C4-2B (cell line): ENCODE measurements around the gene CRACDL.

ENCODE experiments used
- CTCF ChIP-seq: fragments of 450-650 bp; conservative IDR thresholded peaks from 2 replicates; pipeline ENCODE4 v1.5.1; 2017; ENCODE audit warnings: mild to moderate bottlenecking
- ZFX ChIP-seq: fragments of 450-650 bp; IDR thresholded peaks from 2 replicates; pipeline ENCODE4 v1.6.1; 2017

DNA sequence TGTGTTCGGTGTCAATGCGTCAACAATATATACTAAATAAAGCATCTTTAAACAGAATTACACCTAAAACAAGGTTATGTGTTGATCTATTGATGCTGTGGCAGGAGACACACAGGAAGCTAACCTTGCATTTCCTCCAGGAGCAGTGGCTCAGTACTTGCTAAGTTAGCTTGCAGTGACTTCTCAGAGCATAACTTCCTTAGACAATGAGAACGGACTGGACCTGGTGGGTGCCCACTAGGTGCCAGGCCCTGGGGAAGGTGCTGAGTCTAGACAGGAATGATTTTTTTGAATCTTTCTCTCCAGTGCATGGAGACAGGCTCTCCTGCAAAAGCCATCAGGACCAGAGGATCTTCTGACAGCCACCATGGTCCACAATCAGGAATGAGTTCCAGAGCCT, 131.3 kb downstream of the CRACDL start:
- TF ChIP-seq CTCF: no peak
- TF ChIP-seq ZFX: no peak
